H9 (cell line): Measurements from ENCODE around the gene PDE1C. TPM values are rescaled to one million over a fixed set of nuclear protein-coding genes. Genes with fewer than 3 reads are reported as not detected.

Source experiments
- DNase-seq: peaks from one replicate; pipeline ENCODE4 v3.0.0-alpha.2; 2017
- H2AFZ ChIP-seq: one replicate; pipeline ENCODE4 v1.6.1; 2013; ENCODE audit warnings: mild to moderate bottlenecking, low read length, control low read depth, moderate library complexity
- H2AK5ac ChIP-seq: 2 replicates; pipeline ENCODE4 v1.6.1; 2013; ENCODE audit warnings: low read length, control low read depth, mixed read lengths; ENCODE audit not compliant: insufficient read length
- H2BK120ac ChIP-seq: one replicate; pipeline ENCODE4 v1.6.1; 2013; ENCODE audit warnings: low read depth, mild to moderate bottlenecking, low read length, control low read depth, inconsistent platforms; ENCODE audit not compliant: poor library complexity, severe bottlenecking
- H2BK12ac ChIP-seq: 2 replicates; pipeline ENCODE4 v1.6.1; 2013; ENCODE audit warnings: low read length, control low read depth, mixed read lengths, low read depth; ENCODE audit not compliant: insufficient read length
- H2BK15ac ChIP-seq: 2 replicates; pipeline ENCODE4 v1.6.1; 2013; ENCODE audit warnings: low read depth, low read length, control low read depth
- H2BK20ac ChIP-seq: one replicate; pipeline ENCODE4 v1.6.1; 2013; ENCODE audit warnings: low read depth, mild to moderate bottlenecking, low read length, control low read depth, inconsistent platforms; ENCODE audit not compliant: poor library complexity, severe bottlenecking
- H2BK5ac ChIP-seq: 2 replicates; pipeline ENCODE4 v1.6.1; 2013; ENCODE audit warnings: low read length, control low read depth, mixed read lengths; ENCODE audit not compliant: insufficient read length
- H3K14ac ChIP-seq: 2 replicates; pipeline ENCODE4 v1.6.1; 2013; ENCODE audit warnings: low read length, control low read depth; ENCODE audit not compliant: insufficient read depth
- H3K18ac ChIP-seq: 2 replicates; pipeline ENCODE4 v1.6.1; 2013; ENCODE audit warnings: low read depth, mild to moderate bottlenecking, mixed read lengths, low read length, control low read depth; ENCODE audit not compliant: insufficient read length
- H3K23ac ChIP-seq: 2 replicates; pipeline ENCODE4 v1.6.1; 2013; ENCODE audit warnings: low read length, control low read depth, mixed read lengths, low read depth; ENCODE audit not compliant: insufficient read length
- H3K23me2 ChIP-seq: 2 replicates; pipeline ENCODE4 v1.6.1; 2013; ENCODE audit warnings: low read depth, mild to moderate bottlenecking, mixed read lengths, low read length, control low read depth; ENCODE audit not compliant: insufficient read length, poor library complexity, severe bottlenecking
- H3K27ac ChIP-seq: 2 replicates; pipeline ENCODE4 v1.5.1; 2013; ENCODE audit warnings: low read length, control low read depth, mixed read lengths, low read depth; ENCODE audit not compliant: insufficient read length
- H3K27me3 ChIP-seq: 2 replicates; pipeline ENCODE4 v1.6.1; 2013; ENCODE audit warnings: low read length, control low read depth, inconsistent platforms; ENCODE audit not compliant: insufficient read depth
- H3K4ac ChIP-seq: 2 replicates; pipeline ENCODE4 v1.6.1; 2013; ENCODE audit warnings: low read depth, mild to moderate bottlenecking, control low read depth, inconsistent platforms, low read length, moderate library complexity
- H3K4me1 ChIP-seq: 2 replicates; pipeline ENCODE4 v1.6.1; 2013; ENCODE audit warnings: low read length, control low read depth, inconsistent platforms; ENCODE audit not compliant: insufficient read depth
- H3K4me2 ChIP-seq: 2 replicates; pipeline ENCODE4 v1.6.1; 2013; ENCODE audit warnings: low read length, control low read depth, mixed read lengths; ENCODE audit not compliant: insufficient read length, insufficient read depth
- H3K56ac ChIP-seq: 2 replicates; pipeline ENCODE4 v1.6.1; 2013; ENCODE audit warnings: low read depth, mild to moderate bottlenecking, mixed read lengths, low read length, control low read depth; ENCODE audit not compliant: insufficient read length
- H3K79me1 ChIP-seq: 2 replicates; pipeline ENCODE4 v1.6.1; 2013; ENCODE audit warnings: low read depth, mild to moderate bottlenecking, moderate library complexity, low read length, control low read depth, inconsistent platforms; ENCODE audit not compliant: insufficient read depth, poor library complexity, severe bottlenecking
- H3K79me2 ChIP-seq: 2 replicates; pipeline ENCODE4 v1.6.1; 2013; ENCODE audit warnings: low read length, control low read depth, inconsistent platforms; ENCODE audit not compliant: insufficient read depth
- H3K9ac ChIP-seq: 2 replicates; pipeline ENCODE4 v1.6.1; 2013; ENCODE audit warnings: low read length, control low read depth, mixed read lengths; ENCODE audit not compliant: insufficient read length; ENCODE audit errors: extremely low read depth
- H3K9me3 ChIP-seq: one replicate; pipeline ENCODE4 v1.6.1; 2013; ENCODE audit warnings: low read depth, low read length, inconsistent platforms; ENCODE audit not compliant: control insufficient read depth
- H3T11ph ChIP-seq: one replicate; pipeline ENCODE4 v1.6.1; 2013; ENCODE audit warnings: mild to moderate bottlenecking, low read length, control low read depth, inconsistent platforms
- H4K20me1 ChIP-seq: one replicate; pipeline ENCODE4 v1.6.1; 2013; ENCODE audit not compliant: control insufficient read depth, insufficient read length, insufficient read depth
- H4K5ac ChIP-seq: 2 replicates; pipeline ENCODE4 v1.6.1; 2013; ENCODE audit warnings: low read depth, mild to moderate bottlenecking, mixed read lengths, low read length, control low read depth; ENCODE audit not compliant: insufficient read length
- H4K8ac ChIP-seq: replicated peaks from 2 replicates; pipeline ENCODE4 v1.6.1; 2013; ENCODE audit warnings: low read length, control low read depth, mixed read lengths, low read depth; ENCODE audit not compliant: insufficient read length
- H4K91ac ChIP-seq: 2 replicates; pipeline ENCODE4 v1.6.1; 2013; ENCODE audit warnings: low read depth, mild to moderate bottlenecking, moderate library complexity, mixed read lengths, low read length, control low read depth; ENCODE audit not compliant: insufficient read length
- H3K27ac Mint-ChIP-seq, 3 experiments: 2 replicates in 2 of 3; 3 replicates in 1 of 3; pipeline ENCODE4 v1.8.0; 2020 to 2021; ENCODE audit warnings: mixed read lengths in 3 of 3, mild to moderate bottlenecking in 1 of 3, moderate library complexity in 1 of 3
- H3K27me3 Mint-ChIP-seq: 2 replicates; pipeline ENCODE4 v1.8.0; 2021; ENCODE audit warnings: low read depth, mild to moderate bottlenecking, moderate library complexity, mixed read lengths
- H3K36me3 Mint-ChIP-seq, 3 experiments: 2 replicates in 2 of 3; 3 replicates in 1 of 3; pipeline ENCODE4 v1.8.0; 2020 to 2021; ENCODE audit warnings: low read depth in 3 of 3, mixed read lengths in 3 of 3; ENCODE audit not compliant: insufficient read depth in 1 of 3
- H3K4me1 Mint-ChIP-seq, 2 experiments: 2 replicates each; pipeline ENCODE4 v1.8.0; 2020; ENCODE audit warnings: mixed read lengths in 2 of 2
- H3K4me3 Mint-ChIP-seq, 2 experiments: 2 replicates in 1 of 2; 3 replicates in 1 of 2; pipeline ENCODE4 v1.8.0; 2020 to 2021; ENCODE audit warnings: mild to moderate bottlenecking in 2 of 2, mixed read lengths in 2 of 2, moderate library complexity in 1 of 2
- H3K9me3 Mint-ChIP-seq, 2 experiments: 2 replicates in 1 of 2; 3 replicates in 1 of 2; pipeline ENCODE4 v1.8.0; 2020; ENCODE audit warnings: mild to moderate bottlenecking in 2 of 2, mixed read lengths in 2 of 2, moderate library complexity in 1 of 2
- WGBS: extraction: QIAGEN DNeasy Blood & Tissue Kit; methylation state at CpG from one replicate; pipeline ENCODE4 v1.1.7; 2013; ENCODE audit warnings: missing lambda C conversion rate, low lambda C conversion rate, mixed read lengths; ENCODE audit not compliant: insufficient read length; ENCODE audit errors: extremely low coverage; 5-methylcytosine and 5-hydroxymethylcytosine counted together
- total RNA-seq: library from RNA; stranded (reverse); gene quantifications from 2 replicates; pipeline ENCODE4 v1.2.1, GENCODE V29; 2021
- TF ChIP-seq, protein P1 (sequence below): fragments of 200-600 bp; sonication (generic); conservative IDR thresholded peaks from 3 replicates; pipeline ENCODE4 v1.8.0; 2021; ENCODE audit warnings: antibody characterized with exemption, mild to moderate bottlenecking

Gene PDE1C
- total RNA-seq, 1 experiment from 2014 or later = 0.17 TPM

GRCh38 chr7:32043688-32044087 is 26.5 kb downstream of the PDE1C start:
- Histone ChIP-seq H3K4ac (no peak overlapping the region), H3K4me2 (no peak overlapping the region), H4K91ac (no peak overlapping the region), H3K9me3 (no peaks in the 10 kb centered on the region), H3K4me1 (no peaks in the 10 kb centered on the region), H2BK5ac (no peak overlapping the region), H2BK120ac (no peak overlapping the region), H3K23me2 (peaks cover 2% of the 10 kb centered on the region), H3K14ac (no peak overlapping the region), H2AK5ac (no peak overlapping the region), H4K8ac (no peak overlapping the region), H2AFZ (no peak overlapping the region), H3K18ac (no peak overlapping the region), H3K23ac (no peak overlapping the region), H3K79me2 (no peaks in the 10 kb centered on the region), H3K27me3 (no peaks in the 10 kb centered on the region; the same call in 1 of the 2 replicates), H3K79me1 (no peaks in the 10 kb centered on the region), H3K56ac (no peak overlapping the region), H2BK15ac (no peak overlapping the region), H3K27ac (no peak overlapping the region), H2BK20ac (no peak overlapping the region), H3T11ph (no peak overlapping the region), H2BK12ac (no peak overlapping the region), H4K20me1 (no peaks in the 10 kb centered on the region), H4K5ac (no peak overlapping the region), H3K9ac (no peak overlapping the region)
- H3K27me3 Mint-ChIP-seq = peaks cover 13% of the 10 kb centered on the region
- peaks cover 10% of the 10 kb centered on the region in 2 experiments for H3K4me1 Mint-ChIP-seq
- no peaks in the 10 kb centered on the region for H3K9me3 Mint-ChIP-seq
- no peaks in the 10 kb centered on the region for H3K36me3 Mint-ChIP-seq
- no CpG with 5 or more reads among the region's 3 CpGs for WGBS
- TF ChIP-seq, protein P1, sequence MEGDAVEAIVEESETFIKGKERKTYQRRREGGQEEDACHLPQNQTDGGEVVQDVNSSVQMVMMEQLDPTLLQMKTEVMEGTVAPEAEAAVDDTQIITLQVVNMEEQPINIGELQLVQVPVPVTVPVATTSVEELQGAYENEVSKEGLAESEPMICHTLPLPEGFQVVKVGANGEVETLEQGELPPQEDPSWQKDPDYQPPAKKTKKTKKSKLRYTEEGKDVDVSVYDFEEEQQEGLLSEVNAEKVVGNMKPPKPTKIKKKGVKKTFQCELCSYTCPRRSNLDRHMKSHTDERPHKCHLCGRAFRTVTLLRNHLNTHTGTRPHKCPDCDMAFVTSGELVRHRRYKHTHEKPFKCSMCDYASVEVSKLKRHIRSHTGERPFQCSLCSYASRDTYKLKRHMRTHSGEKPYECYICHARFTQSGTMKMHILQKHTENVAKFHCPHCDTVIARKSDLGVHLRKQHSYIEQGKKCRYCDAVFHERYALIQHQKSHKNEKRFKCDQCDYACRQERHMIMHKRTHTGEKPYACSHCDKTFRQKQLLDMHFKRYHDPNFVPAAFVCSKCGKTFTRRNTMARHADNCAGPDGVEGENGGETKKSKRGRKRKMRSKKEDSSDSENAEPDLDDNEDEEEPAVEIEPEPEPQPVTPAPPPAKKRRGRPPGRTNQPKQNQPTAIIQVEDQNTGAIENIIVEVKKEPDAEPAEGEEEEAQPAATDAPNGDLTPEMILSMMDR = no peak
- H3K27ac Mint-ChIP-seq = peak overlapping the region in 1 of 3 experiments; percentile 34; a peak in 1 of 7 replicates
- H3K4me3 Mint-ChIP-seq = no peak overlapping the region
- DNase-seq = no peak
